Measurements from ENCODE around the gene RSPH9.
A peak's percentile ranks its signal among the peaks of the same experiment; 100 is the strongest.

Gene RSPH9

DNA sequence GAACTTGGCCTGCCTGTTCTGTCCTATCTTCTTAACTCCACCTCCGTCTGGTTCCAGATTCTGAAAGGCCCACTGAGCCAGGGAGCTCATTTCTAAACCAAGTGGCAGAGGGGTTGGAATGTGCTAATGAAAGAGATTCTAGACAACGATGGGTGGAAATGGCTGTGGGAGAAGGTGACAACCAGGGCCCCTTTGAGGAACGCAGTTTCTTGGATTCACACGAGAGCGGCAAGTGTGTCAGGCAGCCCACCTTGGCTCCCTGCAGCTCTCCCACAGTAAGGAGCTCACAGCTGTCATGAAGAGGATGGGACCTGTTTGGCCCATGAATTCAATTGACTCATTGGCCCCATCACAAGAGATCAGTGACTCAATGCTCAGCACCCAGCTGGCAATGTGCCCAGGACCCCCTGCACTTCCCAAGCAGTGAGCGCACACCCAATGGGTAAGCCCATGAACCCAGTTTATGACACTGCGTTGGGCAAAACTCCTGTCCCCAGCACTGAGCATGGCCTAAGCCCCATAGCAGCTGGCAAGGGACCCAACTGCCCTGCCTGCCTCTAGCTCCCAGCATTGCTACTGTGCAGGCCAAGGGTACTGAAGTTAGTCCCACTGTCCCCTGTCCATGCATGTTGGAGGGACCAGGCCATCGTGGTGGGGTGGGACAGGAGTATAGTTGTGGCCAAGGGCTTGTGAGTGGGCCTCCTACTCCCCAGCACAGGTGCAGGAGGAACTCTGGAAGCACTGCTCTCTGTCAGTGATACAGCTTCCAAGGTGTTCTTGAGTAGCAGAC lies 26.4 kb downstream of the RSPH9 start:
- TF ChIP-seq, protein P1, sequence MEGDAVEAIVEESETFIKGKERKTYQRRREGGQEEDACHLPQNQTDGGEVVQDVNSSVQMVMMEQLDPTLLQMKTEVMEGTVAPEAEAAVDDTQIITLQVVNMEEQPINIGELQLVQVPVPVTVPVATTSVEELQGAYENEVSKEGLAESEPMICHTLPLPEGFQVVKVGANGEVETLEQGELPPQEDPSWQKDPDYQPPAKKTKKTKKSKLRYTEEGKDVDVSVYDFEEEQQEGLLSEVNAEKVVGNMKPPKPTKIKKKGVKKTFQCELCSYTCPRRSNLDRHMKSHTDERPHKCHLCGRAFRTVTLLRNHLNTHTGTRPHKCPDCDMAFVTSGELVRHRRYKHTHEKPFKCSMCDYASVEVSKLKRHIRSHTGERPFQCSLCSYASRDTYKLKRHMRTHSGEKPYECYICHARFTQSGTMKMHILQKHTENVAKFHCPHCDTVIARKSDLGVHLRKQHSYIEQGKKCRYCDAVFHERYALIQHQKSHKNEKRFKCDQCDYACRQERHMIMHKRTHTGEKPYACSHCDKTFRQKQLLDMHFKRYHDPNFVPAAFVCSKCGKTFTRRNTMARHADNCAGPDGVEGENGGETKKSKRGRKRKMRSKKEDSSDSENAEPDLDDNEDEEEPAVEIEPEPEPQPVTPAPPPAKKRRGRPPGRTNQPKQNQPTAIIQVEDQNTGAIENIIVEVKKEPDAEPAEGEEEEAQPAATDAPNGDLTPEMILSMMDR (IDR thresholded peaks at IDR 0.05; ENCODE audit: low read length), result no peak
- TF ChIP-seq EZH2phosphoT487 (IDR thresholded peaks at IDR 0.05; ENCODE audit: low read length) (no peak), EZH2 (optimal IDR thresholded peaks at IDR 0.05; ENCODE audit: low read depth, low read length) (no peak)
- Histone ChIP-seq H3K4me3 (ENCODE audit: low read length) (no peak overlapping the region), H3K4me2 (ENCODE audit: low read depth, low read length) (no peak overlapping the region)

DNA sequence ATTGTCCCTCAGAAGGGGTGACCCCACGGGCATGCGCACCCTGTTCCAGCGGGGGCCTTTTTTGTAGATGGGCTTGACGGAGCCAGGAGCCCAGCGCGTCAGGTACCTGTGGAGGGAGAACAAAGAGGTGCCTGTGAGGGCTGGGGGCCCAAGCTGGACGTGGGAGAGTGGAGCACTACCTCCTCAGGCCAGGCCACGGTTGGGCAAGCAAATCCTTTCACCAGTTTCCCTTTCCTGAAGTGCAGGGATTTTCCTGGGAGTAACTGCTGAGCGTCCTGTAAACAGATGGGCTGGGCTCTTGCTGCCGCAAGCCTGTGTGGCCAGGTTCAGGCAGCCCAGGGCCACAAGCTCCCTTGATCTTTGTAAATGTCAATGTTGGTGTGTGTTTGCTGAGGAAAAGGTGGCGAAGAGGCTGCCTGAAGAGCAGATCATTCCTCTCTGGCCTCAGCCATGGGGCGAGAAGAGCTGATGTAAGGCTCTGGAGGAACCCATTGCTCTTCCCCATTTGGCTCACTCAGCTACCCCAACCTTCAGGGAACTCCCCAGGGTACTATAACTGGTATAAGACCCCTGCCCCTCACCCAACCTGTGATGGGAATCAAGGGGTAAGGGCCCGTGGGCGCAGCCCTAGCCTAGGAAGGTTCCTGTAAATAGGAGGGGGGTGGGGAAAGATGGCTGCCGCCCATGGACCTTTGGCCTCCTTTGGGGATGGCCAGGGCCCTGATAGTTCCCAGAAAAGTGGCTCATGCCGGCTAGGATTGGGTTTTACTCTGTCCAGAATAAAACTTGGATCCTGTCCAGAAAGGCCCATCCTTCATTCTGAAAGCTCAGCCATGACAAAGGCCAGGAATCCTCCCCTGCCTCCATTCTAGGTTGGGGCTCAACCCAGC lies 27.2 kb downstream of the RSPH9 start:
- Histone ChIP-seq H3K36me3 (replicated peaks; ENCODE audit: insufficient read depth, low read length) (no peaks in the 10 kb centered on the region), H3K4me1 (ENCODE audit: low read length) (peaks cover 47% of the 10 kb centered on the region), H3F3A (ENCODE audit: insufficient read depth, low read length) (peaks cover 9% of the 10 kb centered on the region; the same call in 1 of the 2 replicates), H3K9me2 (replicated peaks; ENCODE audit: insufficient read depth, low read length) (no peaks in the 10 kb centered on the region), H3K27ac (ENCODE audit: low read length) (no peak overlapping the region), H3K4me2 (ENCODE audit: low read depth, low read length) (no peak overlapping the region), H3K4me3 (ENCODE audit: low read length) (no peak overlapping the region), H3K9me3 (replicated peaks; ENCODE audit: insufficient read depth, low read length) (no peaks in the 10 kb centered on the region), H4K20me1 (ENCODE audit: insufficient read depth, low read length) (no peaks in the 10 kb centered on the region), H3K79me2 (ENCODE audit: low read length) (no peaks in the 10 kb centered on the region), H3K27me3 (replicated peaks; ENCODE audit: insufficient read depth, low read length) (no peaks in the 10 kb centered on the region), H2AFZ (ENCODE audit: low read length) (no peak overlapping the region), H3K9ac (ENCODE audit: low read length) (no peak overlapping the region)
- TF ChIP-seq EZH2phosphoT487 (IDR thresholded peaks at IDR 0.05; ENCODE audit: low read length), result no peak
- no peak for TF ChIP-seq EZH2 (optimal IDR thresholded peaks at IDR 0.05; ENCODE audit: low read depth, low read length)
- TF ChIP-seq, protein P1 (IDR thresholded peaks at IDR 0.05; ENCODE audit: low read length), result no peak
- no peak for DNase-seq

More for the DNA sequence above, 26.4 kb downstream of the RSPH9 start:
- H3F3A ChIP-seq (ENCODE audit: insufficient read depth, low read length), result peaks cover 9% of the 10 kb centered on the region; the same call in 1 of the 2 replicates
- no peaks in the 10 kb centered on the region for H3K36me3 ChIP-seq (replicated peaks; ENCODE audit: insufficient read depth, low read length)
- H2AFZ ChIP-seq (ENCODE audit: low read length), result no peak overlapping the region
- H3K9me2 ChIP-seq (replicated peaks; ENCODE audit: insufficient read depth, low read length), result no peaks in the 10 kb centered on the region
- no peaks in the 10 kb centered on the region for H3K27me3 ChIP-seq (replicated peaks; ENCODE audit: insufficient read depth, low read length)
- peaks cover 49% of the 10 kb centered on the region for H3K4me1 ChIP-seq (ENCODE audit: low read length)
- no peak overlapping the region for H3K9ac ChIP-seq (ENCODE audit: low read length)
- DNase-seq, result no peak
- no peaks in the 10 kb centered on the region for H4K20me1 ChIP-seq (ENCODE audit: insufficient read depth, low read length)
- H3K27ac ChIP-seq (ENCODE audit: low read length), result peak overlapping the region; percentile 66; the same call in 1 of the 2 replicates
- no peaks in the 10 kb centered on the region for H3K9me3 ChIP-seq (replicated peaks; ENCODE audit: insufficient read depth, low read length)
- H3K79me2 ChIP-seq (ENCODE audit: low read length), result no peaks in the 10 kb centered on the region

DNA sequence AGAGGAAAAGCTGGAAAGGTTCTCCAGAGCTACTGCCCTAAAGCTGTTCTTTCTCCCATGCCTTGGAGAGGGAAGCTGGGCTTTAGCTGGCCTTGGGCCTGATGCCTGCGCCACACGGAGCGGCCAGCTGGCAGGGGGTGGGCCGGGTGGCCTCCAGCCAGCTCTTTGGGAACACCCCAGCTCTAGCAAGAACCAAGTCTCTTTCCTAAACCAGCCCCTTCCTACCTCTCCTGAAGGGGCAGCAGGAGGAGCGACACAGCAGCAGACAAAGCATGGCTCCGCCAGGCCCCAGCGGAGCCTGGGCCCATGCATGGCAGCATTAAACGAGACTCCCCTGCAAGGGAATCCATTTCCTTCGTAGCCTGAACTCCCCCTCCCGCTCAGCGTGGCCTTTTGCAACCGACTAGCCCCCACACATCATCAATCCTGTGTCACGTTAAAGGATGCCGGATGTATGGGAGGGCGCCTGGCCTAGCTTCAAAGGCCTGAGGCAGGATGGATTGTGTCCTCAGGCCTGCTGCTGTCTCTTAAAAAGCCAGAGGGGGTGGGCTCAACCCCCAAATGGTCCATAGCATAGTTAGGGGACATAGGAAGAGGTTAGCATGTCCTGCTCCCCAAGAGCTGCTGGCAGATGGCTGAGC lies 28.7 kb downstream of the RSPH9 start:
- H2AFZ ChIP-seq (ENCODE audit: low read length), result no peak overlapping the region
- no peaks in the 10 kb centered on the region for H4K20me1 ChIP-seq (ENCODE audit: insufficient read depth, low read length)
- H3K27me3 ChIP-seq (replicated peaks; ENCODE audit: insufficient read depth, low read length), result no peaks in the 10 kb centered on the region
- H3F3A ChIP-seq (ENCODE audit: insufficient read depth, low read length), result peaks cover 9% of the 10 kb centered on the region; the same call in 1 of the 2 replicates
- no peak overlapping the region for H3K4me3 ChIP-seq (ENCODE audit: low read length)
- no peaks in the 10 kb centered on the region for H3K9me3 ChIP-seq (replicated peaks; ENCODE audit: insufficient read depth, low read length)
- H3K4me2 ChIP-seq (ENCODE audit: low read depth, low read length), result no peak overlapping the region
- H3K4me1 ChIP-seq (ENCODE audit: low read length), result peaks cover 33% of the 10 kb centered on the region
- DNase-seq, result no peak
- no peaks in the 10 kb centered on the region for H3K36me3 ChIP-seq (replicated peaks; ENCODE audit: insufficient read depth, low read length)
- no peak overlapping the region for H3K9ac ChIP-seq (ENCODE audit: low read length)
- H3K79me2 ChIP-seq (ENCODE audit: low read length), result peaks cover 13% of the 10 kb centered on the region
- no peak overlapping the region for H3K27ac ChIP-seq (ENCODE audit: low read length)
- TF ChIP-seq EZH2phosphoT487 (IDR thresholded peaks at IDR 0.05; ENCODE audit: low read length), result no peak
- TF ChIP-seq EZH2 (optimal IDR thresholded peaks at IDR 0.05; ENCODE audit: low read depth, low read length), result no peak
- TF ChIP-seq, protein P1 (IDR thresholded peaks at IDR 0.05; ENCODE audit: low read length), result no peak
- no peaks in the 10 kb centered on the region for H3K9me2 ChIP-seq (replicated peaks; ENCODE audit: insufficient read depth, low read length)

All from MM.1S (cell line).